MV-4-11 (cell line): ENCODE data around the gene ASPHD2.
A peak's percentile ranks its signal among the peaks of the same experiment; 100 is the strongest.

ENCODE experiments used
- DNase-seq: peaks from one replicate; lab custom pipeline; 2025; lab: John Stamatoyannopoulos, UW

ASPHD2 gene

DNA sequence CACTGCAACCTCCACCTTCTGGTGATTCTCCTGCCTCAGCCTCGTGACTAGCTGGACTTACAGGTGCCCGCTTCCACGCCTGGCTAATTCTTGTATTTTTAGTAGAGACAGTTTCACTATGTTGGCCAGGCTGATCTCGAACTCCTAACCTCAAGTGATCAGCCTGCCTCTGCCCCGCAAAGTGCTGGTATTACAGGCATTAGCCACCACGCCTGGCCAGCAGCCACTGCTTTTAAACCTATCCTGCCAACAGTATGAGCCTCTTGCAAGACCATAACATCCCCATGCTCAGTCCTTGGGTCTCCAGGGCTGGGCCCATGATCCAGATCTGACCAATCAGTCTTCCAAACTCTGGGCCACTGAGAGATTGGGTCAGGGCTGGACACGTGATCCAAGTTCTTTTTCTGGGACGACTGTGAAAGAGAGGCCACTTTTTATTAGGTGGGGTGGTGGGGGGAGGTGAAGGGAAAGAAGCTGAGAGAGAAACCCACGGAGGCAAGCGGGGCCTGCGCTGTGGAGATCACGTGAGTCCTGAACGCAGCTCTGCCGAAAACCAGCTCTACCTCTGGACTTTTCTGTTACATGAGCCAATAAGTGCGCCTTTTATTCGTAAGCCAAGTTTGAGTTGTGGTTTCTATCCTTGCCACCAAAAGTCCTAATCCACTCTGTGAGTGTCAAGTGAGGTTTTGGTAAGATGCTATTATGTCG is 17.9 kb downstream of the ASPHD2 start:
- DNase-seq: no peak

- no peak for DNase-seq
Measured at GRCh38 chr22:26447584-26448329, 18.7 kb downstream of the ASPHD2 start.

- no peak for DNase-seq
Measured at GRCh38 chr22:26448334-26448733, 19.3 kb downstream of the ASPHD2 start.

GRCh38 chr22:26448941-26449340 is 19.9 kb downstream of the ASPHD2 start:
- no peak for DNase-seq

DNA sequence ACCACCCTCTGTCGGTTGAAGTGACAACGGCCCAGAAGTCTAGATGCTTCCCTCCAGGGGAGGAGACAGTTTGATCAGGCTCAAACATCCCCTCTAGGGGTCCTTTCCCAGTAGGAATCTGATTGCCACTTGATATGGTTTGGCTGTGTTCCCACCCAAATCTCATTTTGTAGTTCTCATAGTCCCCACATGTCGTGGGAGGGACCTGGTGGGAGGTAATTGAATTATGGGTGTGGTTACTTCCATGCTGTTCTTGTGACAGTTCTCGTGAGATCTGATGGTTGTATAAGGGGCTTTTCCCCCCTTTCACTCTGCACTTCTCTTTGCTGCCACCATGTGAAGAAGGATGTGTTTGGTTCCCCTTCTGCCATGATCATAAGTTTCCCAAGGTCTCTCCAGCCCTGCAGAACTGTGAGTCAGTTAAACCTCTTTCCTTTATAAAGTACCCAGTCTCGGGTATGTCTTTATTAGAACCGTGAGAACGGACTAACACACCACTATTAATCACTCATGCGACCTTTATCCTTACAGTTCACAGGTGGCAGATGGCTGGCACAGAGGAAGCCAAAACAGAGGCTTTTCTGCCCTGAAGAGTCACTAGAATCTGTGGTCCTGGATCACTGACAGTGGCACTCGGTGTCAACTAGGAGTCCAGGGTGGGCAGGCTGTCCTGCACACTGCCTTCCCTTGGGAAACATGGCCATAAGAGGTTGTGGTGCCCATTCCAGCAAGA is 21.6 kb downstream of the ASPHD2 start:
- DNase-seq: no peak

DNA sequence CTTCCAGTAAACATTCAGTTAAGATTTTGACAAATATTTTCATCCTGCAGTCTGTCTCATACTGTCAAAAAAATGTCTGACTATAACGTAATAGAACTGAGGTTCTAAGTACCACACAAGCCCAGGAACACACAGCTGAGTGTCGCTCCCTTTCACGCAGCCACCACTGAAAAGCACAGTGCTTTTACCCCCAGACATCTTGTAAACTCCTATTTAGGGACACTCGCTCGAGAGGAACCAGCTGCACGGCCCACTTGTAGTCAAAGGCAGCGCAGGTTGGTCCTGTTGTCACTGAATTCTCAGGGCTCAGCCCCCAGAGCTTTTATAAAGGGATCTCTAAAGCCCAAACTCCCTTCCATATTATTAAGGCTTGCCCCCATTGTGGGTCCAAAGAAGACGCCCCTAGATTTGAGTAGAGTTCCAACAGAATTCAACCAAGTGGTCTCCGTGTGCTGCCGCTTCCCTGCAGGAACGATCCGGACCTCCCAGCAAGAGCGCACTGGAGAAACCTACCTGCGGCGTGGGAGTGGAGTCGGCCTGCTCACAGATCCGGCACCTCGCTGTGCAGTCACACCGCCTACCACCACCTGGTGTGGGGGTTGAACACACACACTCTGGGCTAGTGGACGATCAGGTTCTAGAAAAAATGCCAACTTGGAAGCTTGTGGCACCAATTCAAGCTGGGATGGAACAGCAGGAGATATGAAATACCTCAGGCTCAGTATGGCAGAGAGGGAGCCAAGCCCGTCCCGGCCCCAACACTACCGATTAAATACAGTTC is 23.4 kb downstream of the ASPHD2 start:
- no peak for DNase-seq

DNA sequence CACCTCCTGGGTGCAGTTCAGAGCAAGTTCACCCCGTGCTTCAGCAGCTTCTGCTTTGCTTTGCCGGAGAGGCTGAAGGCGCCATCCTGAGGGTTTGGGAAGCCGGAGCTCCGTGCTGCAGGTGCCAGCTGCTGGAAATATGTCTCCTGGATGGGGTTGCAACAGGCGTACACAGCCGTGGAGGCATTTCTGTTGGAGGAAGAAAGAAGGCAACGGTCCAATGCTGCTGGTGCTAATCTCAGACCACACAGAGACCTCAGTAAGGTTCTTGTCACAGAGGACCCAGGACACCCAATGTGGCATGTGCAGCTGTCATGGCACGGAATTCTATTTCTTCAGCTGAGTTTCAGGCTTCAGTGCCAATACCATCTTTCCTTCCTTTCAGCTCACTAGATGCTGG is 24.2 kb downstream of the ASPHD2 start:
- no peak for DNase-seq

- no peak for DNase-seq
Measured at GRCh38 chr22:26453812-26454500, 24.9 kb downstream of the ASPHD2 start.

- no peak for DNase-seq
Measured at GRCh38 chr22:26457661-26458272, 28.7 kb downstream of the ASPHD2 start.

GRCh38 chr22:26460202-26460601 is 31.1 kb downstream of the ASPHD2 start:
- no peak for DNase-seq

- DNase-seq: peak; percentile 20
Measured at GRCh38 chr22:26461188-26461810, 32.2 kb downstream of the ASPHD2 start.

GRCh38 chr22:26462051-26462450 is 33.0 kb downstream of the ASPHD2 start:
- no peak for DNase-seq

- no peak for DNase-seq
Measured at GRCh38 chr22:26462641-26463040, 33.6 kb downstream of the ASPHD2 start.

DNA sequence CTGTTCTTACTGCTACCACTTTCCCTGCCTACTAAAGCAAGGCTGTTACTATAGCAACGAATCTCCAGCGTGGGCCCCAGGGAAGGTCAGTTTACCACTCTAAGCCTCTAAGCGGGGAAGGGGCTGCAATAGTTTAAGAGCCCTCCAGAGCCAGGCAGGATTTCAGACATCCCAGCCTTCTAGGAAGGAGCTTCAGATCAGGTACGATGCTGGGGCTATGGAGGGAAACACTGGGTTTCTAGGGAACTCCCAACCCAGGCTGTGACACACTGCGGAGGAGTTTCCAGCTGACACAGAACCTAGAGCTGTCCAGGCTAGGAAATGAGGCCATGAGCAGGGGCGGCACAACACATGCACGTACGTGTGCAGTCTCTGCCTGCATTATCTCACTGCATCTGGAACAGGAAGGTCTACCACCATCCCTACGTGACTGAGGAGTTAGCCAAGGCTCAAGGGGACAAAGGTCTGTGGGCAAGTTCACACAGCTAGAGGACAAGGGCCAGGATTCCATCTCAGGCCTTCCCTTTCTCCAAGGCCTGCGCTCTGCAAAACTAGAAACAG is 34.1 kb downstream of the ASPHD2 start:
- no peak for DNase-seq

DNA sequence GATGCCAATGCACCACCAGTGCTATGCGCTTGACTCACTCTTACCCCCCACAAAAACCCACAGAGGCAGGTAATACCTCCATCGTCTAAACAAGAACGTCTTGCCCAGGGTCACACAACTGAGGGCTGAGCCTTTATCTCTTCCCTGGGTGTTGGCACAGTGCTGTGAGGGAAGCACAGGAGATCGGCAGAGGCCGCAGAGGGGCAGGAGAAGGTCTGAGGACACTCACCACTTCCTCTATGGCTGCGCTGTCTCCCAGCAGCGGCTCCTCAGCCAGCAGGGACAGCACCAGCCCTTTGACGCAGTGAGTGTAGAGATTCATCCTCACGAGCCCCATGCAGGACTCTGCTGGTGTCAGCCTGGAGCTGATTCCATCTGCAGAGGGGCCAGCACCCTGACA is 34.6 kb downstream of the ASPHD2 start:
- peak; percentile 73 for DNase-seq

DNA sequence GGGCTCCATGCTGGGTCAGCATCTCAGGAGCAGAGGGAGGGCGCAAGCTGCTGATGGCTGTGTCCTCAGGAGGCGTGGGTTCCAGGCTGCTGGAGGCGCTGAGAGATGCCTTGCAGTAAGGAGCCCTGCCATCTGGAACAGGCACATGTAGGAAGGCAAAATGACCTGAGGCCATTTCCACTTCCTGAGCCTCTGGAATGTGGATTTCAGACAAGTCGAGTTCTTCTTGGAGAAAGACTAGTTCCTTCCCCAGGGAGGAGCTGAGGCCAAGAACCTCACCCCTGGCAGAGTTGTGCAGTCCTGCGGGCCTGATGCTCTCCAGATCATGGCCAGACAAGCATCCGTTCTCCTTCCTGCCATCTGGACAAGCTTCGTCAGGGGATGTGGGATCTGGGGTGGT is 35.3 kb downstream of the ASPHD2 start:
- DNase-seq: no peak

DNA sequence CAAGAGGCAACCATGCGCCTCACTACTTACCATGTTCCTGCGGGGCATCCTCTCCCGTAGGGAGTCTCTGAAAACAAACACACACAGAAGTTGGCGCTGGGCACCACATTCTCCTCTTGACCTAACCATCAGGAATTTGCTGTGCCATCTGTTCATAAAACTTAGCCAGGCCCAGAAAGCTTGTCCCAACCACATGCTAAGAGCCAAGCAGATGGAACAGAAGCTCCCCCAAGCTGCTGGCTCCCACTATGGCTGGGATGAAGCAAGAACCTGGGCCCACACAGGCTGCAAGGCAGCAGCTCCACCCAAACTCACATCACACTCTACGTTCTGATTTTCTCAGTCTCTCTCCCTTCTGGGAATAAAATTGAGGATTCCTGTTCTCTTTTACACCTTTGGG is 37.1 kb downstream of the ASPHD2 start:
- no peak for DNase-seq

- no peak for DNase-seq
Measured at GRCh38 chr22:26470807-26471206, 41.7 kb downstream of the ASPHD2 start.

DNA sequence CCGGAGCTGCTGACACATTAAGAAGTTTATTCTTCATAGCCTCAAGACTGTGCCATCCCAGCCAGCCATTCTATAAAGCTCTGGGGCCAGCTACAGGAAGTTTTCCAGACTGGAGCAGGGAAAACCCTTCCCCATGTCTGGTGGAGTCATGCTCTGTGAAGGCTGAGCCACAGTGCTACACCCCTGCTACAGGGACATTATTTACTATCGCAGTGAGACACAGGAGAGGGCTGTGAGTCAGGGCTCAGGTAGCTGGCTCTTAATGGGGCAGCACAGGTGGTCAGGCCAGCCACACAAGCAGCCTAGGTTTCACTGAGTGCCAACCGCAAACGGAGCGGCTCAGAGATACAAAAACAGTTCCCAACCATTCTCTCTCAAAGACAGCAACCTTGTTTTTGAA is 42.5 kb downstream of the ASPHD2 start:
- no peak for DNase-seq

GRCh38 chr22:26474682-26475081 is 45.6 kb downstream of the ASPHD2 start:
- DNase-seq: peak; percentile 45
